Activated CD8-positive, alpha-beta T cell treated with anti-CD3 and anti-CD28 coated beads for 36 hours (primary cell): ENCODE data around the gene KIAA0930. TPM values are rescaled to one million over a fixed set of nuclear protein-coding genes. Genes with fewer than 3 reads are reported as not detected.

ENCODE experiments used
- ATAC-seq: fragments of 200-7000 bp; cut with Tn5 transposase; one replicate; pipeline ENCODE4 v1.10.0; 2021; ENCODE audit warnings: mild to moderate bottlenecking, moderate library complexity
- CTCF ChIA-PET: fragments of 350-600 bp; sonication (Branson Sonifier 250); formaldehyde crosslinking; loops from one replicate; lab custom pipeline; 2021; ENCODE audit warnings: antibody characterized with exemption; lab: Charles Lee
- POLR2A ChIA-PET: fragments of 350-600 bp; sonication (Branson Sonifier 250); formaldehyde crosslinking; loops from one replicate; lab custom pipeline; 2021; ENCODE audit warnings: antibody characterized with exemption; lab: Charles Lee
- DNase-seq: peaks from one replicate; pipeline ENCODE4 v3.0.0-alpha.2; 2020
- H3K27ac Mint-ChIP-seq: one replicate; pipeline ENCODE4 v1.8.0; 2021; ENCODE audit warnings: mild to moderate bottlenecking, mixed read lengths
- H3K27me3 Mint-ChIP-seq: one replicate; pipeline ENCODE4 v1.8.0; 2021; ENCODE audit warnings: mixed read lengths
- H3K36me3 Mint-ChIP-seq: one replicate; pipeline ENCODE4 v1.8.0; 2021; ENCODE audit warnings: low read depth, mixed read lengths
- H3K4me1 Mint-ChIP-seq: one replicate; pipeline ENCODE4 v1.8.0; 2021; ENCODE audit warnings: low read depth, mixed read lengths
- H3K4me3 Mint-ChIP-seq: one replicate; pipeline ENCODE4 v1.8.0; 2021; ENCODE audit warnings: mild to moderate bottlenecking, moderate library complexity, mixed read lengths
- H3K9me3 Mint-ChIP-seq: one replicate; pipeline ENCODE4 v1.8.0; 2021; ENCODE audit warnings: mixed read lengths
- intact Hi-C: fragments of 100-400 bp; cut with micrococcal nuclease; formaldehyde crosslinking; loops from one replicate; pipeline ENCODE4 v1.10.0; 2022
- total RNA-seq, 2 experiments: library from RNA; stranded (reverse); gene quantifications; one replicate each; pipeline ENCODE4 v1.2.3, GENCODE V29; 2021
- TF ChIP-seq, protein P1 (sequence below): fragments of 200-600 bp; IDR thresholded peaks from one replicate; pipeline ENCODE4 v1.8.0; 2022; ENCODE audit warnings: antibody characterized with exemption, mild to moderate bottlenecking

KIAA0930 gene
- total RNA-seq, 2 experiments from 2014 or later: 38.4 to 40.4 TPM

DNA sequence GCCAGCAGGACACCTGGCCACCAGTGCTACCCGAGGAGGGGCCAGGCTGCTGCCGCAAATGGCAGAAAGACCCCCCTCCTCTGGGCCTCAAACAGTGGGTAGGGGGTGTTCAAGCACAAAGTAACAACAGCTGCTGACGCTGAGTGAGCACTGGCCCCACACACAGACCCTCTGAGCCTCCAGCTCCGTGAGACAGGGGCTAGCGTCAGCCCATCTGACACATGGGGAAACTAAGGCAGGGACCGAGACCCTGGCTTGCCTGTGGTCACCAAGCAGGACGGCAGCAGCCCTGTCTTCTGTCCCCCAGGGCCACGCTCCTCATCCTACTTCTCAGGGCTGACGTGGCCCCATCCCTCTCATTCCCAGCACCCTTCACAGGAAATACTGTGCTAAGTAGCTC lies 40.5 kb downstream of the KIAA0930 start:
- Mint-ChIP-seq H3K4me3 (no peak overlapping the region), H3K36me3 (peaks cover 8% of the 10 kb centered on the region), H3K27me3 (no peaks in the 10 kb centered on the region), H3K27ac (no peak overlapping the region), H3K4me1 (no peaks in the 10 kb centered on the region), H3K9me3 (no peaks in the 10 kb centered on the region)
- ChIA-PET POLR2A (no interaction called here), CTCF (no interaction called here)
- TF ChIP-seq, protein P1, sequence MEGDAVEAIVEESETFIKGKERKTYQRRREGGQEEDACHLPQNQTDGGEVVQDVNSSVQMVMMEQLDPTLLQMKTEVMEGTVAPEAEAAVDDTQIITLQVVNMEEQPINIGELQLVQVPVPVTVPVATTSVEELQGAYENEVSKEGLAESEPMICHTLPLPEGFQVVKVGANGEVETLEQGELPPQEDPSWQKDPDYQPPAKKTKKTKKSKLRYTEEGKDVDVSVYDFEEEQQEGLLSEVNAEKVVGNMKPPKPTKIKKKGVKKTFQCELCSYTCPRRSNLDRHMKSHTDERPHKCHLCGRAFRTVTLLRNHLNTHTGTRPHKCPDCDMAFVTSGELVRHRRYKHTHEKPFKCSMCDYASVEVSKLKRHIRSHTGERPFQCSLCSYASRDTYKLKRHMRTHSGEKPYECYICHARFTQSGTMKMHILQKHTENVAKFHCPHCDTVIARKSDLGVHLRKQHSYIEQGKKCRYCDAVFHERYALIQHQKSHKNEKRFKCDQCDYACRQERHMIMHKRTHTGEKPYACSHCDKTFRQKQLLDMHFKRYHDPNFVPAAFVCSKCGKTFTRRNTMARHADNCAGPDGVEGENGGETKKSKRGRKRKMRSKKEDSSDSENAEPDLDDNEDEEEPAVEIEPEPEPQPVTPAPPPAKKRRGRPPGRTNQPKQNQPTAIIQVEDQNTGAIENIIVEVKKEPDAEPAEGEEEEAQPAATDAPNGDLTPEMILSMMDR: no peak
- intact Hi-C loops: no loop called here
- ATAC-seq (no peak), DNase-seq (no peak)

DNA sequence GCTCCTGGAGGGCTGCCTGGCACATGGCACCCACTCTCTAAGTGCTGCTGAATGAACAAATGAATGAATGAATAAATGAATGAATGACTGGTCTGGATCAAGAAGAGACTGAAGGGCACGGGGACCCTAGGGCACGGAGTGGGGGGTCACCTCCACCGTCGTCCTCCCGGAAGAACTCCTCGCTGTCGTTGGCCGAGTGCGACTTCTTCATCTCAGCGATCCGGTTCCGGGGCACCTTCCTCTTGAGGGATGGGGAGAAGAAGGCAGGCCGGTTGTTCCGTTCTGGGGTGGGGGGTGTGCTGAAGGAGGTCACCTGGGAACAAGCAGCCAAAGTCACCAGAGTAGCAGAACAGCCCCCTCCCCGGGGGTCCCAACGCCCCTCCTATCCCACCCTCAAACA lies 41.0 kb downstream of the KIAA0930 start:
- Mint-ChIP-seq H3K27me3 (no peaks in the 10 kb centered on the region), H3K27ac (no peak overlapping the region), H3K4me1 (no peaks in the 10 kb centered on the region), H3K9me3 (no peaks in the 10 kb centered on the region), H3K4me3 (no peak overlapping the region), H3K36me3 (peaks cover 8% of the 10 kb centered on the region)
- intact Hi-C loops: no loop called here
- CTCF ChIA-PET: no interaction called here
- POLR2A ChIA-PET: no interaction called here
- no peak for ATAC-seq
- TF ChIP-seq, protein P1: no peak
- no peak for DNase-seq

DNA sequence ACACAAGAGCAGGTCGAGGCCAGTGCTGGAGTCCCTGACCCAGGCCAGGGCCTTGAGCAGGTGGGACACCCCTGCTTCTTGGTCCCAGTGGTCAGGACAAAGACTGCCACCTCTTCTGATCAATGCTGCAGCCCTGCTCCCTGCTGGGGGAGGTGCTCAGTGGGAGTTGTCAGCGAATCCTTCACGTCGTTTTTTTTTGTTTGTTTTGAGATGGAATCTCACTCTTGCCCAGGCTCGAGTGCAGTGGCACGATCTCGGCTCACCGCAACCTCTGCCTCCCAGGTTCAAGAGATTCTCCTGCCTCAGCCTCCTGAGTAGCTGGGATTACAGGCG lies 42.3 kb downstream of the KIAA0930 start:
- CTCF ChIA-PET: no interaction called here

DNA sequence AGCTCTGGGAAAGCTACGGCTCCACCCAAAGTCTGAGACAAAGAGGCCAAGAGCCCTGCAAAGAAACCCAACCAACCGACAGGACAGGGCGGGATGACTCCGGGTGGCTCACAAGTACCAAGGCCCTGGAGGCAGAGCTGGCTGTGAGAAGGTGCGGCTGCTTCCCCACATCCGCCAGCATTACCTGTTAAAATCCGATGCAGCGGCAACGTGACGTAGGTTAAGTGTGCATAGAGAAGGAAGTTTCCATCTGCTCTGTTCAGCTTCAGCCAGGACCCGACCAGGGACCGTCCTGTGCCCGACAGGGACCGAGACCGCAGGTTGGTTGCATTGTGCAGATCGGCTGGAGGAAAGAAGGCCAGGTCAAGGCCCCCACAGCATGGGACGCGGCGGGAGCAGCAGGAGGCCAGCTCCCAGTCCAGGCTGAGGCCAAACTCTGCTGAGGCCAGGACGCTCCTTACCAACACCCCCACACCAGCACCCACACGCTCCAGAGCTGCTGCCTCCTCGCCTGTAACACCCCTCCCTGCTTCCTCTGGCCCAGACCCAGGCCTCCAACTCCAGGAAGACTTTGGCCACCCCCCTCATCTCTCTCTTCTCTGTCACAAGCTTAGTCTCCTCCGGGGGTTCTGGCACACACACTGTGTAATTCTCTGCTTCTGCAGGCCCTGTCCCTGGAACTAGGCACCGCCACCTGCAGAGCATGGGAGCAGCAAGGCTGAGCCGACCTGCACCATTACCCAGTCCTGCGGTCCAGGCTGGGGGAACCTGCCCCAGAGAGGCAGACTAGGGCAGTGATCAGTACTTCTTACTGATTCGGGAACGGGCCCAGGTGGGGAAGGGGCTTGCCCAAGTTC lies 42.9 kb downstream of the KIAA0930 start:
- no peak overlapping the region for H3K27ac Mint-ChIP-seq
- CTCF ChIA-PET: no interaction called here

More for the DNA sequence above, 42.3 kb downstream of the KIAA0930 start:
- H3K36me3 Mint-ChIP-seq: peaks cover 6% of the 10 kb centered on the region
- no peaks in the 10 kb centered on the region for H3K4me1 Mint-ChIP-seq
- H3K27ac Mint-ChIP-seq: no peak overlapping the region
- no peak for ATAC-seq
- no peak overlapping the region for H3K4me3 Mint-ChIP-seq
- no peaks in the 10 kb centered on the region for H3K27me3 Mint-ChIP-seq
- intact Hi-C loops: no loop called here
- DNase-seq: no peak
- TF ChIP-seq, protein P1: no peak
- POLR2A ChIA-PET: no interaction called here
- H3K9me3 Mint-ChIP-seq: no peaks in the 10 kb centered on the region

More for the DNA sequence above, 42.9 kb downstream of the KIAA0930 start:
- ATAC-seq: no peak
- peaks cover 6% of the 10 kb centered on the region for H3K36me3 Mint-ChIP-seq
- H3K27me3 Mint-ChIP-seq: no peaks in the 10 kb centered on the region
- no peaks in the 10 kb centered on the region for H3K4me1 Mint-ChIP-seq
- POLR2A ChIA-PET: no interaction called here
- H3K4me3 Mint-ChIP-seq: no peak overlapping the region
- no peaks in the 10 kb centered on the region for H3K9me3 Mint-ChIP-seq
- intact Hi-C loops: no loop called here
- TF ChIP-seq, protein P1: no peak
- DNase-seq: no peak
